Psoas muscle (tissue), 8 donors: ENCODE measurements around the gene CTSG. TPM values are rescaled to one million over a fixed set of nuclear protein-coding genes. Genes with fewer than 3 reads are reported as not detected.
"Not testable (repeated sequence)": the region's sequence is repeated elsewhere in the genome, so short reads cannot be mapped to it uniquely, and the experiment has no call there.

Source experiments
- ATAC-seq, 4 donors: fragments of 200-7000 bp; cut with Tn5 transposase; one replicate each; pipeline ENCODE4 v1.9.1; 2020; ENCODE audit warnings: moderate library complexity in 3 of 4, mild to moderate bottlenecking in 2 of 4
- DNase-seq, 2 donors: peaks; one replicate each; pipeline ENCODE4 v3.0.0-alpha.2; 2020
- H3K27ac ChIP-seq: fragments of 200-600 bp; one replicate; pipeline ENCODE4 v1.8.0; 2022
- H3K27me3 ChIP-seq, 3 donors: fragments of 200-600 bp in 1 of 3; one replicate each; pipeline versions ENCODE4 v1.6.1 to v1.8.0; 2013 to 2022; ENCODE audit warnings: low read length in 2 of 3, mild to moderate bottlenecking in 2 of 3, moderate library complexity in 1 of 3; ENCODE audit not compliant: insufficient read depth in 3 of 3
- H3K36me3 ChIP-seq, 2 donors: fragments of 200-600 bp in 1 of 2; one replicate each; pipeline versions ENCODE4 v1.6.1 to v1.8.0; 2013 to 2022; ENCODE audit warnings: low read depth in 1 of 2, mild to moderate bottlenecking in 1 of 2, moderate library complexity in 1 of 2; ENCODE audit not compliant: insufficient read depth in 1 of 2
- H3K4me1 ChIP-seq: fragments of 200-600 bp; one replicate; pipeline ENCODE4 v1.8.0; 2022
- H3K4me3 ChIP-seq: fragments of 200-600 bp; one replicate; pipeline ENCODE4 v1.8.0; 2022; ENCODE audit warnings: mild to moderate bottlenecking
- H3K9me3 ChIP-seq: fragments of 200-600 bp; one replicate; pipeline ENCODE4 v1.8.0; 2022
- CTCF ChIP-seq: fragments of 200-600 bp; IDR thresholded peaks from one replicate; pipeline ENCODE4 v1.8.0; 2022; ENCODE audit warnings: antibody characterized with exemption
- WGBS, 3 donors: extraction: QIAGEN DNeasy Blood & Tissue Kit; methylation state at CpG; one replicate each; pipeline versions ENCODE4 v1.1.6 to v1.1.7; 2013; 5-methylcytosine and 5-hydroxymethylcytosine counted together
- intact Hi-C, 2 donors: fragments of 100-400 bp; cut with DNase I; formaldehyde crosslinking; loops; one replicate each; pipeline versions ENCODE4 v1.11.0 to v1.14.2; 2022
- polyA plus RNA-seq, 3 donors: library from polyadenylated mRNA; stranded (reverse); fragments of 200-250 nt; gene quantifications; one replicate each; pipeline ENCODE4 v1.2.3, GENCODE V29; 2013
- total RNA-seq, 4 donors: library from RNA; stranded (reverse); fragmentation: NEBNext Ultra II Directional in 2 of 4; extraction: Animal tissue kit (Norgen Biotek cat#: 25700) in 2 of 4; gene quantifications; one replicate each; pipeline versions ENCODE4 v1.2.1 to v1.2.4, GENCODE V29; 2021 to 2023
- donor health status: healthy with polysubstance abuse.
- donor health status: DM: no; HTN: no; CAD: no; lungs with moderate emphysema.
- donor health status: Bipolar disorder and iron deficiency.
- donor health status: healthy.
- donor health status: DM: yes; HTN: yes; CAD: no.
- donor health status: DM: no; HTN: no; CAD: no.
- donor health status: DM: no; HTN: no; CAD: no.
- donor health status: DM: yes; HTN: yes; CAD: no.

CTSG gene
- total and polyA plus RNA-seq, 7 donors: 0.13 to 2.4 (median 0.82) TPM

- WGBS, 3 donors: 62 to 71% (median 63%) methylated on average over 3 of the region's 3 CpGs
Measured at GRCh38 chr14:24563505-24563904, 12.5 kb downstream of the CTSG start.

GRCh38 chr14:24556756-24557155 lies 19.3 kb downstream of the CTSG start:
- TF ChIP-seq CTCF: no peak
- DNase-seq: no peak
- WGBS, 3 donors: 59 to 62% (median 60%) methylated on average over 4 of the region's 4 CpGs

More at GRCh38 chr14:24563505-24563904, 12.5 kb downstream of the CTSG start:
- DNase-seq (peak in 1 of 2 donors; percentile 27), ATAC-seq (no peak)
- no peaks in the 10 kb centered on the region for H3K36me3 ChIP-seq
- H3K4me1 ChIP-seq: no peaks in the 10 kb centered on the region
- intact Hi-C loops: no loop called here
- TF ChIP-seq CTCF: no peak
- H3K9me3 ChIP-seq: peaks cover 6% of the 10 kb centered on the region
- H3K27ac ChIP-seq: no peak overlapping the region
- no peak overlapping the region for H3K4me3 ChIP-seq
- no peaks in the 10 kb centered on the region for H3K27me3 ChIP-seq

GRCh38 chr14:24549064-24549463 lies 27.0 kb downstream of the CTSG start:
- ATAC-seq, H3K4me1 ChIP-seq, H3K4me3 ChIP-seq, intact Hi-C loops, DNase-seq, H3K27ac ChIP-seq, H3K36me3 ChIP-seq, H3K27me3 ChIP-seq, H3K9me3 ChIP-seq: not testable (repeated sequence)
- WGBS, 3 donors: 31 to 76% (median 40%) methylated on average over 1 of the region's 1 CpG

More at GRCh38 chr14:24556756-24557155, 19.3 kb downstream of the CTSG start:
- H3K4me1 ChIP-seq: no peaks in the 10 kb centered on the region
- intact Hi-C loops: no loop called here
- no peak for ATAC-seq
- no peak overlapping the region for H3K4me3 ChIP-seq
- H3K27me3 ChIP-seq: no peaks in the 10 kb centered on the region
- H3K27ac ChIP-seq: no peak overlapping the region
- H3K9me3 ChIP-seq: no peaks in the 10 kb centered on the region
- no peaks in the 10 kb centered on the region for H3K36me3 ChIP-seq

- no peak for DNase-seq
- intact Hi-C loops: no loop called here
- whole genome bisulfite sequencing, 3 donors: 68 to 78% (median 70%) methylated on average over 2 of the region's 2 CpGs
- ATAC-seq: no peak
- Histone ChIP-seq H3K27ac (no peak overlapping the region), H3K9me3 (no peaks in the 10 kb centered on the region), H3K27me3 (no peaks in the 10 kb centered on the region), H3K4me3 (no peak overlapping the region), H3K4me1 (no peaks in the 10 kb centered on the region), H3K36me3 (no peaks in the 10 kb centered on the region)
- no peak for TF ChIP-seq CTCF
Measured at GRCh38 chr14:24542346-24542936, 33.6 kb downstream of the CTSG start.

- Histone ChIP-seq H3K9me3 (no peaks in the 10 kb centered on the region), H3K4me3 (no peak overlapping the region), H3K36me3 (no peaks in the 10 kb centered on the region), H3K27ac (no peak overlapping the region), H3K4me1 (no peaks in the 10 kb centered on the region), H3K27me3 (no peaks in the 10 kb centered on the region)
- TF ChIP-seq CTCF: no peak
- DNase-seq: no peak
- no peak for ATAC-seq
- intact Hi-C loops: no loop called here
- WGBS, 3 donors: 41 to 50% (median 46%) methylated on average over 1 of the region's 1 CpG
Measured at GRCh38 chr14:24535737-24536136, 40.3 kb downstream of the CTSG start.
